ENCODE data around the gene GTF3A. TPM values are rescaled to one million over a fixed set of nuclear protein-coding genes. Genes with fewer than 3 reads are reported as not detected.

Gene GTF3A
- total RNA-seq, 1 experiment from 2014 or later, result 95.0 TPM

DNA sequence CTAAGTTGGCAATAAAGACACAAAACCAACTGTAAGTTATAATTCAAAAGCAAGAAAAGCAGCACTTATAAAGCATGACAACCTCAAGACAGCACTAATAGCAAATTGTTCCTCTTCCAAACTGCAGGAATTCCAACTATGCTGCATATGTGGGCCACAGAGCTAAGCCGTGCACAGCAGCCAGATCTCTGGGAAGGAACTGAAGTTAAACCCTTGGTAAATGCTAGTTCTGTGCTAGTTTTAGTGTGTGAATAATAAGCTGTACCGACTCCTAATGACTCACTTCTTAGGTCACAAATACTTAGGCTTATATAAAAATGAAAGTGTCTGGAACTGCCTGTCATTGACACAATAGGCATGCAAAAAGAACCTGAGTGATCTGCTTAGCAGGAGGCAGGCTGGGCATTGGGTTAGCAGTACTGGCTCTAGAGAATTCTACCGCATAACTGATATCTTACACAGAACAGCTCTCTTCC, 21.2 kb upstream of the GTF3A start:
- TF ChIP-seq, protein P1, sequence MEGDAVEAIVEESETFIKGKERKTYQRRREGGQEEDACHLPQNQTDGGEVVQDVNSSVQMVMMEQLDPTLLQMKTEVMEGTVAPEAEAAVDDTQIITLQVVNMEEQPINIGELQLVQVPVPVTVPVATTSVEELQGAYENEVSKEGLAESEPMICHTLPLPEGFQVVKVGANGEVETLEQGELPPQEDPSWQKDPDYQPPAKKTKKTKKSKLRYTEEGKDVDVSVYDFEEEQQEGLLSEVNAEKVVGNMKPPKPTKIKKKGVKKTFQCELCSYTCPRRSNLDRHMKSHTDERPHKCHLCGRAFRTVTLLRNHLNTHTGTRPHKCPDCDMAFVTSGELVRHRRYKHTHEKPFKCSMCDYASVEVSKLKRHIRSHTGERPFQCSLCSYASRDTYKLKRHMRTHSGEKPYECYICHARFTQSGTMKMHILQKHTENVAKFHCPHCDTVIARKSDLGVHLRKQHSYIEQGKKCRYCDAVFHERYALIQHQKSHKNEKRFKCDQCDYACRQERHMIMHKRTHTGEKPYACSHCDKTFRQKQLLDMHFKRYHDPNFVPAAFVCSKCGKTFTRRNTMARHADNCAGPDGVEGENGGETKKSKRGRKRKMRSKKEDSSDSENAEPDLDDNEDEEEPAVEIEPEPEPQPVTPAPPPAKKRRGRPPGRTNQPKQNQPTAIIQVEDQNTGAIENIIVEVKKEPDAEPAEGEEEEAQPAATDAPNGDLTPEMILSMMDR (IDR thresholded peaks at IDR 0.05; ENCODE audit: unreplicated experiment), result no peak
- H3K27me3 Mint-ChIP-seq (ENCODE audit: unreplicated experiment), result peaks cover 14% of the 10 kb centered on the region
- no TSS peak for BruUV-seq (replicated peaks)
- H3K4me1 Mint-ChIP-seq (ENCODE audit: low read depth, unreplicated experiment), result peaks cover 17% of the 10 kb centered on the region
- CTCF ChIA-PET, result interaction anchor here (1.3 kb wide), 1 partner anchor 423 kb away, joined by 6 read pairs; no protein-coding TSS in a partner anchor
- H3K9me3 Mint-ChIP-seq (ENCODE audit: low read depth, unreplicated experiment), result no peaks in the 10 kb centered on the region
- no peak for DNase-seq
- no peaks in the 10 kb centered on the region for H3K36me3 Mint-ChIP-seq (ENCODE audit: insufficient read depth, unreplicated experiment)
- no peak overlapping the region for H3K4me3 Mint-ChIP-seq (ENCODE audit: low read depth, unreplicated experiment)
- H3K27ac Mint-ChIP-seq (ENCODE audit: unreplicated experiment), result no peak overlapping the region
- intact Hi-C loops (cut with micrococcal nuclease; ENCODE audit: unreplicated experiment), result no loop called here

DNA sequence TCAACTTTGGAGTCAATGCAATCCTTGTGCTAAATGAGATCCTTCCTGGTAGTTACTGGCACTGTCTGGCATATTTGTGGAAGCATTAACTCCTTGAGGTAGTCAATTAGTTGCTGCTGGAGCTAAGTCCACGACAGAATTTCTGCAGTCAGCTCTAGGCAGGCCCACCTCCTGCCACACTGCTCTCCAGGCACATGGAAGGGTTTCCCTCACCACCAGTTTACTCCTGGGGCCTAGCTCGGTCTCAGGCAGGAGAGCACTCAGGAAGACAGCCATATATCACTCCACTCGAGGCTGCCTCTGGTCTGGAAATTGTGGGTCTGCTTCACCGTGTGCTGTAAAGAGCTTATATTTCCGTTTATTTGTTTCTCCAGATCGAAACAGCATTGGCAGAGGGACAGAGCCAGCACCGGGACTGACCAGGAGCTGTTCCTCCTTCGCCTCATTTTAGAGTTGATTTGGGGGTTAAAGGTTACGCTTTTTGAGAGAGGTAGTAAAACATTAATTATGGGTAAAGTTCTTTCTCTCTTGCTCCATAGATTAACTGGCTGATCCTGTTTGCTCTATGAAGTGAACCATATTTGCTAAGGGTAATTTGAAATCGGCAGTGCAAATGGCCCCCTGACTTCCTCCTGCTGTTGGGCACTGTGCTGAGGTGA, 20.6 kb upstream of the GTF3A start:
- Mint-ChIP-seq H3K36me3 (ENCODE audit: insufficient read depth, unreplicated experiment) (no peaks in the 10 kb centered on the region), H3K4me1 (ENCODE audit: low read depth, unreplicated experiment) (peaks cover 17% of the 10 kb centered on the region), H3K4me3 (ENCODE audit: low read depth, unreplicated experiment) (no peak overlapping the region), H3K9me3 (ENCODE audit: low read depth, unreplicated experiment) (no peaks in the 10 kb centered on the region), H3K27me3 (ENCODE audit: unreplicated experiment) (peaks cover 20% of the 10 kb centered on the region), H3K27ac (ENCODE audit: unreplicated experiment) (peak overlapping the region; percentile 63)
- BruUV-seq (replicated peaks), result no TSS peak
- CTCF ChIA-PET, result interaction anchor here (0.8 to 1.3 kb wide), 2 partner anchors 42 to 423 kb away, joined by 3 to 6 read pairs; no protein-coding TSS in a partner anchor
- no peak for DNase-seq
- TF ChIP-seq, protein P1 (IDR thresholded peaks at IDR 0.05; ENCODE audit: unreplicated experiment), result no peak
- intact Hi-C loops (cut with micrococcal nuclease; ENCODE audit: unreplicated experiment), result no loop called here

DNA sequence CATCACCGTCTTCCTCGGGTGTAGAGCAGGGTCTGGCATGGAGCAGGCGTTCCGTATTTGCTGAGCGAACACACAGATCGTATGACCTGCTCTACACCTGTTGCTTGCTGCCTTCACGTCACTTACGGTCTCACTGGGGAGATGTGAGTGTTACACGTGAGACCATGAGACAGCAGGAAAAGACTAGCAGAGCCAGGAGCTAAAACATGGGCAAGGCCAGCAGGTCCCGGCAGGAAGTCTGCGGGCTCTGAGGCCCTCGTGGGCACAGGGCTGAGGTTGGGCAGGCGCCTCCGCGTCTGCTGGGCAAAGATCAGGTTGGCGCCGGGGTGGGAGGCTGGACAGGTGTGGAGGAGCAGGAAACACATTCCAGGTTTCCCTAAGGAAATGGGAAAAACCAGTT, 19.7 kb upstream of the GTF3A start:
- Mint-ChIP-seq H3K27ac (ENCODE audit: unreplicated experiment) (no peak overlapping the region), H3K4me3 (ENCODE audit: low read depth, unreplicated experiment) (no peak overlapping the region), H3K4me1 (ENCODE audit: low read depth, unreplicated experiment) (peaks cover 17% of the 10 kb centered on the region), H3K9me3 (ENCODE audit: low read depth, unreplicated experiment) (no peaks in the 10 kb centered on the region), H3K36me3 (ENCODE audit: insufficient read depth, unreplicated experiment) (no peaks in the 10 kb centered on the region), H3K27me3 (ENCODE audit: unreplicated experiment) (peaks cover 29% of the 10 kb centered on the region)
- TF ChIP-seq, protein P1 (IDR thresholded peaks at IDR 0.05; ENCODE audit: unreplicated experiment), result no peak
- BruUV-seq (replicated peaks), result no TSS peak
- CTCF ChIA-PET, result no interaction called here
- DNase-seq, result no peak
- intact Hi-C loops (cut with micrococcal nuclease; ENCODE audit: unreplicated experiment), result no loop called here

DNA sequence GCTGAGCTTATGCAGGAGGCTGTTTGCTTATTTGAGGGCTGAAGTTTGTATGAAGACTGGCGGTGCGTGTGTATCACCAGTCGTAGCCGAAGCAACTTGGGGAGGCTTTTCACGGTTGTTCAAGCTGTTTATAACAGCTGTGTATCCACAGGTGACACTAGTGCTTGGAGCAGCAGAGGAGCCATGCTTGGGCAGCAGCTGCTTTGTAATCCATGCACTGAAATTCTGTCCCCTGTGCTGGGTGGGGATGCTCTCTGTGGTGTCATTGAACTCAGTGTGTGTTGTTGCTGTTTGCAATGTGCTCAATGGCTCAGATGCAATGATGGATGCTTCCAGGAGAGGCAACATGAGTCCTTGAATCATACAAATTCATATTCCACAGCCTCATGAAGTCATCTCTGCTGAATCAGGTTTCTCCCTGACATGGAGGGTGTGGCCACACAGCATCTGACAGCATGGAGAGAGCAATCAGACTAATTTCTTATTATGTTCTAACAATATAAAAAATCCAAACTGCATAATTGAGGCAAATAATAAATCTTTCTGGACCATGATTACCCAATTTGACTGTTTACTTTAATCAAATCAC, 18.8 kb upstream of the GTF3A start:
- TF ChIP-seq, protein P1 (IDR thresholded peaks at IDR 0.05; ENCODE audit: unreplicated experiment), result no peak
- intact Hi-C loops (cut with micrococcal nuclease; ENCODE audit: unreplicated experiment), result no loop called here
- Mint-ChIP-seq H3K9me3 (ENCODE audit: low read depth, unreplicated experiment) (no peaks in the 10 kb centered on the region), H3K4me1 (ENCODE audit: low read depth, unreplicated experiment) (peaks cover 17% of the 10 kb centered on the region), H3K36me3 (ENCODE audit: insufficient read depth, unreplicated experiment) (no peaks in the 10 kb centered on the region), H3K27ac (ENCODE audit: unreplicated experiment) (no peak overlapping the region), H3K27me3 (ENCODE audit: unreplicated experiment) (peaks cover 38% of the 10 kb centered on the region), H3K4me3 (ENCODE audit: low read depth, unreplicated experiment) (no peak overlapping the region)
- DNase-seq, result no peak
- CTCF ChIA-PET, result no interaction called here
- BruUV-seq (replicated peaks), result no TSS peak

Measured in Calu3 (cell line).